Measurements from ENCODE around the gene NXPH4.

GRCh38 chr12:57255916-57256315 is 39.3 kb downstream of the NXPH4 start:
- TF ChIP-seq CTCF (IDR thresholded peaks at IDR 0.05; ENCODE audit: poor library complexity, severe bottlenecking): no peak
- TF ChIP-seq TAF1 (IDR thresholded peaks at IDR 0.05; ENCODE audit: low read depth): no peak
- TF ChIP-seq EP300 (conservative IDR thresholded peaks at IDR 0.05; ENCODE audit: poor library complexity, severe bottlenecking): no peak
- no peak for TF ChIP-seq EZH2 (IDR thresholded peaks at IDR 0.05; ENCODE audit: borderline replicate concordance, insufficient read depth, low read length, poor library complexity, severe bottlenecking)
- no peak for TF ChIP-seq REST (IDR thresholded peaks at IDR 0.05; ENCODE audit: borderline replicate concordance)
- TF ChIP-seq MXI1 (conservative IDR thresholded peaks at IDR 0.05; ENCODE audit: poor library complexity, severe bottlenecking): no peak
- no peak for TF ChIP-seq SMC3 (conservative IDR thresholded peaks at IDR 0.05; ENCODE audit: poor library complexity)
- TF ChIP-seq POLR2AphosphoS5 (IDR thresholded peaks at IDR 0.05): no peak

Data from neural cell (in vitro differentiated cells).